GM19023 (cell line): ENCODE data around the gene MAGEA12.
"Not testable (repeated sequence)": the region's sequence is repeated elsewhere in the genome, so short reads cannot be mapped to it uniquely, and the experiment has no call there.

ENCODE experiments used
- ATAC-seq: cut with Tn5 transposase; IDR thresholded peaks from one replicate; pipeline ENCODE4 v1.9.1; 2021; ENCODE audit warnings: mild to moderate bottlenecking, moderate library complexity; ENCODE audit not compliant: unreplicated experiment

Gene MAGEA12

GRCh38 chrX:152761582-152761981, 28.0 kb downstream of the MAGEA12 start:
- not testable (repeated sequence) for ATAC-seq

- ATAC-seq: not testable (repeated sequence)
Measured at GRCh38 chrX:152766562-152766961, 33.0 kb downstream of the MAGEA12 start.

- not testable (repeated sequence) for ATAC-seq
Measured at GRCh38 chrX:152769549-152770289, 36.2 kb downstream of the MAGEA12 start, which contains the start of gene MAGEA6. Gene MAGEA6, minus strand, starts transcription at chrX:152769689. Its CDS starts 2,039 bp downstream, at chrX:152767650.

- peak; percentile 90 for ATAC-seq
Measured at GRCh38 chrX:152787062-152787461, 53.5 kb downstream of the MAGEA12 start.
